ENCODE results near the gene RAPGEF4. TPM values are rescaled to one million over a fixed set of nuclear protein-coding genes. Genes with fewer than 3 reads are reported as not detected.
A peak's percentile ranks its signal among the peaks of the same experiment; 100 is the strongest.

The RAPGEF4 gene
- total RNA-seq, 2 experiments from 2014 or later: 0.23 to 0.40 TPM

GRCh38 chr2:173045181-173045580, 309.5 kb downstream of the RAPGEF4 start:
- ChIA-PET CTCF (interaction anchor here (1.5 kb wide), 1 partner anchor 17 kb away, joined by 5 read pairs; no protein-coding TSS in a partner anchor), POLR2A (no interaction called here)
- Mint-ChIP-seq H3K36me3 (ENCODE audit: low read depth) (no peaks in the 10 kb centered on the region), H3K27ac (no peak overlapping the region), H3K27me3 (peaks cover 3% of the 10 kb centered on the region), H3K4me1 (peaks cover 14% of the 10 kb centered on the region), H3K4me3 (no peak overlapping the region), H3K9me3 (no peaks in the 10 kb centered on the region)
- no peak for DNase-seq

GRCh38 chr2:173048522-173048896, 312.9 kb downstream of the RAPGEF4 start:
- Mint-ChIP-seq H3K36me3 (ENCODE audit: low read depth) (no peaks in the 10 kb centered on the region), H3K9me3 (no peaks in the 10 kb centered on the region), H3K4me3 (no peak overlapping the region), H3K27ac (no peak overlapping the region), H3K27me3 (peaks cover 15% of the 10 kb centered on the region), H3K4me1 (peaks cover 14% of the 10 kb centered on the region)
- no peak for DNase-seq
- POLR2A ChIA-PET: no interaction called here
- CTCF ChIA-PET: no interaction called here

GRCh38 chr2:173048897-173049661, 313.4 kb downstream of the RAPGEF4 start:
- Mint-ChIP-seq H3K4me3 (no peak overlapping the region), H3K9me3 (no peaks in the 10 kb centered on the region), H3K27me3 (peaks cover 17% of the 10 kb centered on the region), H3K27ac (no peak overlapping the region), H3K4me1 (peaks cover 14% of the 10 kb centered on the region), H3K36me3 (ENCODE audit: low read depth) (no peaks in the 10 kb centered on the region)
- ChIA-PET POLR2A (no interaction called here), CTCF (no interaction called here)
- DNase-seq: peak; percentile 19

- DNase-seq: no peak
- Mint-ChIP-seq H3K36me3 (ENCODE audit: low read depth) (no peaks in the 10 kb centered on the region), H3K4me1 (peaks cover 14% of the 10 kb centered on the region), H3K27ac (no peak overlapping the region), H3K27me3 (peaks cover 17% of the 10 kb centered on the region), H3K4me3 (no peak overlapping the region), H3K9me3 (no peaks in the 10 kb centered on the region)
- POLR2A ChIA-PET: no interaction called here
- CTCF ChIA-PET: no interaction called here
Observed at GRCh38 chr2:173049831-173050230, 314.2 kb downstream of the RAPGEF4 start.

- H3K9me3 Mint-ChIP-seq: no peaks in the 10 kb centered on the region
- DNase-seq: no peak
- CTCF ChIA-PET: no interaction called here
- POLR2A ChIA-PET: no interaction called here
- peaks cover 19% of the 10 kb centered on the region for H3K27me3 Mint-ChIP-seq
- H3K36me3 Mint-ChIP-seq (ENCODE audit: low read depth): no peaks in the 10 kb centered on the region
- no peak overlapping the region for H3K4me3 Mint-ChIP-seq
- H3K27ac Mint-ChIP-seq: no peak overlapping the region
- H3K4me1 Mint-ChIP-seq: peaks cover 14% of the 10 kb centered on the region
Observed at GRCh38 chr2:173050684-173051083, 315.0 kb downstream of the RAPGEF4 start.

GRCh38 chr2:173051463-173052215, 316.0 kb downstream of the RAPGEF4 start:
- ChIA-PET POLR2A (no interaction called here), CTCF (no interaction called here)
- Mint-ChIP-seq H3K36me3 (ENCODE audit: low read depth) (no peaks in the 10 kb centered on the region), H3K4me3 (no peak overlapping the region), H3K9me3 (no peaks in the 10 kb centered on the region), H3K27ac (no peak overlapping the region), H3K27me3 (peaks cover 19% of the 10 kb centered on the region), H3K4me1 (peaks cover 14% of the 10 kb centered on the region)
- DNase-seq: no peak

GRCh38 chr2:173053043-173053699, 317.5 kb downstream of the RAPGEF4 start:
- POLR2A ChIA-PET: no interaction called here
- Mint-ChIP-seq H3K27ac (no peak overlapping the region), H3K36me3 (ENCODE audit: low read depth) (no peaks in the 10 kb centered on the region), H3K4me3 (no peak overlapping the region), H3K27me3 (peaks cover 29% of the 10 kb centered on the region), H3K4me1 (peaks cover 14% of the 10 kb centered on the region), H3K9me3 (no peaks in the 10 kb centered on the region)
- CTCF ChIA-PET: no interaction called here
- DNase-seq: no peak

- no peaks in the 10 kb centered on the region for H3K9me3 Mint-ChIP-seq
- peaks cover 4% of the 10 kb centered on the region for H3K4me1 Mint-ChIP-seq
- no peaks in the 10 kb centered on the region for H3K36me3 Mint-ChIP-seq (ENCODE audit: low read depth)
- no peak for DNase-seq
- CTCF ChIA-PET: interaction anchor here (1.8 kb wide), 1 partner anchor 27 kb away, joined by 7 read pairs; no protein-coding TSS in a partner anchor
- no peak overlapping the region for H3K4me3 Mint-ChIP-seq
- H3K27me3 Mint-ChIP-seq: peaks cover 30% of the 10 kb centered on the region
- H3K27ac Mint-ChIP-seq: no peak overlapping the region
- POLR2A ChIA-PET: no interaction called here
Observed at GRCh38 chr2:173054466-173054865, 318.8 kb downstream of the RAPGEF4 start.

GRCh38 chr2:173056705-173057364, 321.2 kb downstream of the RAPGEF4 start:
- H3K27me3 Mint-ChIP-seq: peaks cover 34% of the 10 kb centered on the region
- CTCF ChIA-PET: no interaction called here
- no peak for DNase-seq
- no peaks in the 10 kb centered on the region for H3K4me1 Mint-ChIP-seq
- H3K4me3 Mint-ChIP-seq: no peak overlapping the region
- POLR2A ChIA-PET: no interaction called here
- H3K9me3 Mint-ChIP-seq: no peaks in the 10 kb centered on the region
- H3K36me3 Mint-ChIP-seq (ENCODE audit: low read depth): no peaks in the 10 kb centered on the region
- H3K27ac Mint-ChIP-seq: no peak overlapping the region

GRCh38 chr2:173058097-173058496, 322.5 kb downstream of the RAPGEF4 start:
- Mint-ChIP-seq H3K27ac (no peak overlapping the region), H3K9me3 (no peaks in the 10 kb centered on the region), H3K4me3 (no peak overlapping the region), H3K4me1 (no peaks in the 10 kb centered on the region), H3K36me3 (ENCODE audit: low read depth) (no peaks in the 10 kb centered on the region), H3K27me3 (peaks cover 34% of the 10 kb centered on the region)
- DNase-seq: no peak
- ChIA-PET CTCF (no interaction called here), POLR2A (no interaction called here)

- peaks cover 30% of the 10 kb centered on the region for H3K27me3 Mint-ChIP-seq
- no peaks in the 10 kb centered on the region for H3K4me1 Mint-ChIP-seq
- no peak overlapping the region for H3K27ac Mint-ChIP-seq
- H3K4me3 Mint-ChIP-seq: no peak overlapping the region
- no peak for DNase-seq
- no peaks in the 10 kb centered on the region for H3K9me3 Mint-ChIP-seq
- ChIA-PET POLR2A (no interaction called here), CTCF (no interaction called here)
- H3K36me3 Mint-ChIP-seq (ENCODE audit: low read depth): no peaks in the 10 kb centered on the region
Observed at GRCh38 chr2:173058673-173059072, 323.0 kb downstream of the RAPGEF4 start.

GRCh38 chr2:173059292-173059691, 323.6 kb downstream of the RAPGEF4 start:
- ChIA-PET POLR2A (no interaction called here), CTCF (no interaction called here)
- Mint-ChIP-seq H3K36me3 (ENCODE audit: low read depth) (no peaks in the 10 kb centered on the region), H3K9me3 (no peaks in the 10 kb centered on the region), H3K4me1 (no peaks in the 10 kb centered on the region), H3K27me3 (peaks cover 34% of the 10 kb centered on the region), H3K27ac (no peak overlapping the region), H3K4me3 (no peak overlapping the region)
- DNase-seq: no peak

GRCh38 chr2:173059971-173060461, 324.4 kb downstream of the RAPGEF4 start:
- Mint-ChIP-seq H3K27ac (no peak overlapping the region), H3K36me3 (ENCODE audit: low read depth) (no peaks in the 10 kb centered on the region), H3K27me3 (peaks cover 36% of the 10 kb centered on the region), H3K4me3 (no peak overlapping the region), H3K4me1 (no peaks in the 10 kb centered on the region), H3K9me3 (no peaks in the 10 kb centered on the region)
- no peak for DNase-seq
- ChIA-PET POLR2A (no interaction called here), CTCF (no interaction called here)
